Upper lobe of left lung (tissue), 6 donors: ENCODE measurements around the gene DNAH1. TPM values are rescaled to one million over a fixed set of nuclear protein-coding genes. Genes with fewer than 3 reads are reported as not detected.

ENCODE experiments used
- ATAC-seq, 2 donors: fragments of 200-7000 bp; cut with Tn5 transposase; one replicate each; pipeline ENCODE4 v1.9.1; 2022; ENCODE audit warnings: mild to moderate bottlenecking in 2 of 2, moderate library complexity in 2 of 2; ENCODE audit not compliant: low FRiP score in 2 of 2
- DNase-seq, 2 donors: peaks; one replicate each; pipeline ENCODE4 v3.0.0-alpha.2; 2019 to 2020
- H3K27ac ChIP-seq, 4 donors: fragments of 200-600 bp; sonication (generic); one replicate each; pipeline ENCODE4 v1.5.1; 2016 to 2019
- H3K27me3 ChIP-seq, 4 donors: fragments of 200-600 bp; sonication (generic); one replicate each; pipeline ENCODE4 v1.5.1; 2017 to 2019
- H3K36me3 ChIP-seq, 4 donors: fragments of 200-600 bp; sonication (generic); one replicate each; pipeline ENCODE4 v1.5.1; 2016 to 2019
- H3K4me1 ChIP-seq, 4 donors: fragments of 200-600 bp; sonication (generic); one replicate each; pipeline ENCODE4 v1.5.1; 2018 to 2019
- H3K4me3 ChIP-seq, 4 donors: fragments of 200-600 bp; sonication (generic); one replicate each; pipeline ENCODE4 v1.5.1; 2017 to 2019; ENCODE audit warnings: mild to moderate bottlenecking in 2 of 4, moderate library complexity in 1 of 4
- H3K9me3 ChIP-seq, 4 donors: fragments of 200-600 bp; sonication (generic); one replicate each; pipeline ENCODE4 v1.5.1; 2018 to 2019
- CTCF ChIP-seq, 6 experiments: fragments of 450-650 bp in 4 of 6; fragments of 200-600 bp in 2 of 6; sonication (generic) in 2 of 6; IDR thresholded peaks; one replicate each; pipeline ENCODE4 v1.5.1; 2016 to 2019; ENCODE audit warnings: antibody characterized with exemption in 6 of 6
- EP300 ChIP-seq, 4 donors: sonication (generic); formaldehyde crosslinking; IDR thresholded peaks; one replicate each; pipeline ENCODE4 v1.5.1; 2017; ENCODE audit warnings: antibody characterized with exemption in 4 of 4, control low read depth in 2 of 4
- POLR2A ChIP-seq, 4 donors: fragments of 450-650 bp; IDR thresholded peaks; one replicate each; pipeline ENCODE4 v1.5.1; 2016 to 2017; ENCODE audit warnings: antibody characterized with exemption in 4 of 4, mild to moderate bottlenecking in 2 of 4
- POLR2AphosphoS5 ChIP-seq, 2 donors: sonication (generic); formaldehyde crosslinking; IDR thresholded peaks; one replicate each; pipeline ENCODE4 v1.5.1; 2017; ENCODE audit warnings: antibody characterized with exemption in 2 of 2
- whole genome bisulfite sequencing, 2 donors: methylation state at CpG; one replicate each; pipeline ENCODE4 v1.1.5; 2017 to 2018; 5-methylcytosine and 5-hydroxymethylcytosine counted together
- total RNA-seq, 6 donors: library from RNA; depleted of rRNA in 4 of 6; stranded (reverse); fragments of >200 nt in 4 of 6; gene quantifications; one replicate each; pipeline versions ENCODE4 v1.1.0 to v1.2.1, GENCODE V29; 2016 to 2021
- donor health status: DM: no; HTN: no; CAD: no; lungs with moderate emphysema.
- donor health status: DM: no; HTN: yes; CAD: no; lungs with severe emphysema.

DNAH1 gene
- total RNA-seq, 6 donors from 2014 or later, result 10.8 to 67.1 (median 22.4) TPM

GRCh38 chr3:52351762-52352368 lies 35.7 kb downstream of the DNAH1 start:
- TF ChIP-seq EP300 (IDR thresholded peaks at IDR 0.05) (no peak), CTCF (IDR thresholded peaks at IDR 0.05) (no peak), POLR2AphosphoS5 (IDR thresholded peaks at IDR 0.05) (no peak), POLR2A (IDR thresholded peaks at IDR 0.05) (no peak)
- Histone ChIP-seq H3K27me3 (no peaks in the 10 kb centered on the region), H3K27ac (no peak overlapping the region), H3K36me3 (peaks cover 0 to 78% (median 48%) of the 10 kb centered on the region in 4 donors), H3K4me3 (no peak overlapping the region), H3K4me1 (no peaks in the 10 kb centered on the region), H3K9me3 (no peaks in the 10 kb centered on the region)
- DNase-seq, result no peak
- WGBS, 2 donors, result 90 to 92% methylated on average over 12 to 13 of the region's 13 CpGs
- no peak for ATAC-seq

- TF ChIP-seq CTCF (IDR thresholded peaks at IDR 0.05) (no peak), POLR2AphosphoS5 (IDR thresholded peaks at IDR 0.05) (no peak), EP300 (IDR thresholded peaks at IDR 0.05) (no peak), POLR2A (IDR thresholded peaks at IDR 0.05) (no peak)
- DNase-seq (peak in 1 of 2 donors; percentile 27), ATAC-seq (no peak)
- Histone ChIP-seq H3K4me3 (no peak overlapping the region), H3K9me3 (no peaks in the 10 kb centered on the region), H3K4me1 (no peaks in the 10 kb centered on the region), H3K36me3 (peaks cover 0 to 81% (median 49%) of the 10 kb centered on the region in 4 donors), H3K27ac (no peak overlapping the region), H3K27me3 (no peaks in the 10 kb centered on the region)
- WGBS, 2 donors, result 92 to 98% methylated on average over 9 of the region's 9 CpGs
Observed at GRCh38 chr3:52352566-52352965, 36.4 kb downstream of the DNAH1 start.

- ATAC-seq, result no peak
- peak in 1 of 2 donors; percentile 43 for DNase-seq
- H3K4me1 ChIP-seq, result no peaks in the 10 kb centered on the region
- H3K4me3 ChIP-seq, result no peak overlapping the region
- WGBS, 2 donors, result 91 to 96% methylated on average over 4 to 16 of the region's 16 CpGs
- no peaks in the 10 kb centered on the region for H3K9me3 ChIP-seq
- peaks cover 0 to 81% (median 51%) of the 10 kb centered on the region in 4 donors for H3K36me3 ChIP-seq
- H3K27me3 ChIP-seq, result no peaks in the 10 kb centered on the region
- no peak for TF ChIP-seq CTCF (IDR thresholded peaks at IDR 0.05)
- no peak for TF ChIP-seq POLR2AphosphoS5 (IDR thresholded peaks at IDR 0.05)
- TF ChIP-seq POLR2A (IDR thresholded peaks at IDR 0.05), result no peak
- TF ChIP-seq EP300 (IDR thresholded peaks at IDR 0.05), result no peak
- H3K27ac ChIP-seq, result no peak overlapping the region
Observed at GRCh38 chr3:52353291-52353855, 37.3 kb downstream of the DNAH1 start.

- H3K36me3 ChIP-seq, result peaks cover 0 to 83% (median 52%) of the 10 kb centered on the region in 4 donors
- H3K4me1 ChIP-seq, result no peaks in the 10 kb centered on the region
- no peak for DNase-seq
- no peak overlapping the region for H3K27ac ChIP-seq
- no peaks in the 10 kb centered on the region for H3K9me3 ChIP-seq
- 89 to 93% methylated on average over 8 to 12 of the region's 12 CpGs for WGBS, 2 donors
- ATAC-seq, result no peak
- H3K27me3 ChIP-seq, result no peaks in the 10 kb centered on the region
- TF ChIP-seq CTCF (IDR thresholded peaks at IDR 0.05), result no peak
- no peak for TF ChIP-seq POLR2AphosphoS5 (IDR thresholded peaks at IDR 0.05)
- no peak for TF ChIP-seq POLR2A (IDR thresholded peaks at IDR 0.05)
- no peak for TF ChIP-seq EP300 (IDR thresholded peaks at IDR 0.05)
- H3K4me3 ChIP-seq, result no peak overlapping the region
Observed at GRCh38 chr3:52354676-52355075, 38.6 kb downstream of the DNAH1 start.

GRCh38 chr3:52355526-52355925 lies 39.4 kb downstream of the DNAH1 start:
- ATAC-seq (no peak), DNase-seq (peak in 1 of 2 donors; percentile 46)
- peaks cover 0 to 82% (median 54%) of the 10 kb centered on the region in 4 donors for H3K36me3 ChIP-seq
- no peaks in the 10 kb centered on the region for H3K4me1 ChIP-seq
- H3K9me3 ChIP-seq, result no peaks in the 10 kb centered on the region
- TF ChIP-seq EP300 (IDR thresholded peaks at IDR 0.05) (no peak), POLR2A (IDR thresholded peaks at IDR 0.05) (no peak), POLR2AphosphoS5 (IDR thresholded peaks at IDR 0.05) (no peak), CTCF (IDR thresholded peaks at IDR 0.05) (no peak)
- no peak overlapping the region for H3K4me3 ChIP-seq
- 88 to 92% methylated on average over 9 to 11 of the region's 11 CpGs for WGBS, 2 donors
- H3K27ac ChIP-seq, result no peak overlapping the region
- H3K27me3 ChIP-seq, result no peaks in the 10 kb centered on the region
